ENCODE results near the gene BRD2.
A peak's percentile ranks its signal among the peaks of the same experiment; 100 is the strongest.

The BRD2 gene

GRCh38 chr6:32977953-32978324 is 9.5 kb downstream of the BRD2 start:
- no peak for DNase-seq
- Histone ChIP-seq H3K27ac (ENCODE audit: low read length) (no peak overlapping the region), H3K36me3 (ENCODE audit: insufficient read depth, low read length) (peaks cover 89% of the 10 kb centered on the region), H3K4me1 (ENCODE audit: insufficient read depth, low read length) (peaks cover 40% of the 10 kb centered on the region), H4K20me1 (ENCODE audit: insufficient read depth, low read length) (peaks cover 79% of the 10 kb centered on the region), H3K9me3 (ENCODE audit: insufficient read depth, low read length, severe bottlenecking) (no peaks in the 10 kb centered on the region), H2AFZ (ENCODE audit: low read depth, low read length) (no peak overlapping the region), H3K4me3 (ENCODE audit: low read depth in 1 of 2, low read length in 2 of 2) (no peak overlapping the region), H3K4me2 (ENCODE audit: insufficient read depth, low read length) (peak overlapping the region; percentile 82; the same call in 1 of the 2 replicates), H3K27me3 (ENCODE audit: insufficient read depth, low read length, poor library complexity) (no peaks in the 10 kb centered on the region), H3K9ac (ENCODE audit: low read depth, low read length) (no peak overlapping the region), H3K79me2 (ENCODE audit: insufficient read depth, low read length) (peaks cover 64% of the 10 kb centered on the region)
- no peak for TF ChIP-seq EZH2 (IDR thresholded peaks at IDR 0.05; ENCODE audit: borderline replicate concordance, low read depth, low read length, severe bottlenecking)
- TF ChIP-seq CTCF (IDR thresholded peaks at IDR 0.05; ENCODE audit: borderline replicate concordance, extremely low read depth, low read length, poor library complexity, severe bottlenecking): no peak
- no peak for ATAC-seq (ENCODE audit: insufficient read depth, low read depth)

GRCh38 chr6:32979720-32980487 is 11.5 kb downstream of the BRD2 start:
- Histone ChIP-seq H4K20me1 (ENCODE audit: insufficient read depth, low read length) (peaks cover 65% of the 10 kb centered on the region), H2AFZ (ENCODE audit: low read depth, low read length) (no peak overlapping the region), H3K4me2 (ENCODE audit: insufficient read depth, low read length) (no peak overlapping the region), H3K36me3 (ENCODE audit: insufficient read depth, low read length) (peaks cover 69% of the 10 kb centered on the region), H3K9ac (ENCODE audit: low read depth, low read length) (no peak overlapping the region), H3K4me1 (ENCODE audit: insufficient read depth, low read length) (peaks cover 28% of the 10 kb centered on the region), H3K27me3 (ENCODE audit: insufficient read depth, low read length, poor library complexity) (no peaks in the 10 kb centered on the region), H3K4me3 (ENCODE audit: low read depth in 1 of 2, low read length in 2 of 2) (no peak overlapping the region), H3K9me3 (ENCODE audit: insufficient read depth, low read length, severe bottlenecking) (no peaks in the 10 kb centered on the region), H3K79me2 (ENCODE audit: insufficient read depth, low read length) (peaks cover 44% of the 10 kb centered on the region), H3K27ac (ENCODE audit: low read length) (no peak overlapping the region)
- no peak for TF ChIP-seq EZH2 (IDR thresholded peaks at IDR 0.05; ENCODE audit: borderline replicate concordance, low read depth, low read length, severe bottlenecking)
- no peak for TF ChIP-seq CTCF (IDR thresholded peaks at IDR 0.05; ENCODE audit: borderline replicate concordance, extremely low read depth, low read length, poor library complexity, severe bottlenecking)
- no peak for ATAC-seq (ENCODE audit: insufficient read depth, low read depth)
- DNase-seq: no peak

GRCh38 chr6:32980488-32981038 is 12.2 kb downstream of the BRD2 start:
- Histone ChIP-seq H3K79me2 (ENCODE audit: insufficient read depth, low read length) (peaks cover 37% of the 10 kb centered on the region), H3K4me2 (ENCODE audit: insufficient read depth, low read length) (no peak overlapping the region), H3K9ac (ENCODE audit: low read depth, low read length) (no peak overlapping the region), H2AFZ (ENCODE audit: low read depth, low read length) (no peak overlapping the region), H3K9me3 (ENCODE audit: insufficient read depth, low read length, severe bottlenecking) (no peaks in the 10 kb centered on the region), H4K20me1 (ENCODE audit: insufficient read depth, low read length) (peaks cover 59% of the 10 kb centered on the region), H3K27me3 (ENCODE audit: insufficient read depth, low read length, poor library complexity) (no peaks in the 10 kb centered on the region), H3K36me3 (ENCODE audit: insufficient read depth, low read length) (peaks cover 62% of the 10 kb centered on the region), H3K4me1 (ENCODE audit: insufficient read depth, low read length) (peaks cover 21% of the 10 kb centered on the region), H3K4me3 (ENCODE audit: low read depth in 1 of 2, low read length in 2 of 2) (no peak overlapping the region), H3K27ac (ENCODE audit: low read length) (no peak overlapping the region)
- no peak for TF ChIP-seq CTCF (IDR thresholded peaks at IDR 0.05; ENCODE audit: borderline replicate concordance, extremely low read depth, low read length, poor library complexity, severe bottlenecking)
- no peak for TF ChIP-seq EZH2 (IDR thresholded peaks at IDR 0.05; ENCODE audit: borderline replicate concordance, low read depth, low read length, severe bottlenecking)
- DNase-seq (no peak), ATAC-seq (ENCODE audit: insufficient read depth, low read depth) (no peak)
